Adrenal gland (tissue), 12 donors: ENCODE measurements around the gene VRK2. TPM values are rescaled to one million over a fixed set of nuclear protein-coding genes. Genes with fewer than 3 reads are reported as not detected.

Experiments
- DNase-seq, 7 donors: peaks; one replicate each; pipeline ENCODE4 v3.0.0-alpha.2; 2019 to 2020
- H3K27ac ChIP-seq, 5 donors: fragments of 200-600 bp; sonication (generic) in 4 of 5; 1 replicate in 3 of 5; 2 replicates in 2 of 5; pipeline versions ENCODE4 v1.5.1 to v1.8.0; 2016 to 2020; ENCODE audit warnings: mild to moderate bottlenecking in 1 of 5
- H3K27me3 ChIP-seq: fragments of 200-600 bp; 2 replicates; pipeline ENCODE4 v1.8.0; 2021
- H3K36me3 ChIP-seq, 2 donors: fragments of 200-600 bp; replicated peaks in 1 of 2; 1 replicate in 1 of 2; 2 replicates in 1 of 2; pipeline versions ENCODE4 v1.5.1 to v1.8.0; 2018 to 2022
- H3K4me1 ChIP-seq, 2 donors: fragments of 200-600 bp; replicated peaks in 1 of 2; 1 replicate in 1 of 2; 2 replicates in 1 of 2; pipeline versions ENCODE4 v1.5.1 to v1.8.0; 2018 to 2021
- H3K4me3 ChIP-seq, 4 donors: fragments of 200-600 bp; sonication (generic) in 3 of 4; one replicate each; pipeline ENCODE4 v1.5.1; 2016 to 2018
- H3K9me3 ChIP-seq, 3 donors: fragments of 200-600 bp; sonication (generic) in 1 of 3; replicated peaks in 1 of 3; 1 replicate in 2 of 3; 2 replicates in 1 of 3; pipeline versions ENCODE4 v1.5.1 to v1.8.0; 2016 to 2021
- POLR2A ChIP-seq, 2 donors: fragments of 450-650 bp; IDR thresholded peaks; one replicate each; pipeline ENCODE4 v1.6.1; 2017; ENCODE audit warnings: antibody characterized with exemption in 2 of 2, mild to moderate bottlenecking in 2 of 2, moderate library complexity in 1 of 2
- WGBS, 4 donors: extraction: QIAGEN DNeasy Blood & Tissue Kit in 2 of 4; methylation state at CpG; one replicate each; pipeline versions ENCODE4 v1.1.5 to v1.1.7; 2013 to 2017; 5-methylcytosine and 5-hydroxymethylcytosine counted together
- intact Hi-C, 2 donors: fragments of 100-400 bp; cut with DNase I; formaldehyde crosslinking; loops; one replicate each; pipeline versions ENCODE4 v1.14.1 to v1.15.0; 2022 to 2023
- polyA plus RNA-seq, 3 donors: library from polyadenylated mRNA; stranded (reverse); fragments of 200-250 nt in 2 of 3; fragments of 350-450 nt in 1 of 3; fragmentation: Illumina TruSeq in 1 of 3; extraction: RNeasy Lipid Tissue Mini Kit (QIAGEN cat#74804) in 1 of 3; gene quantifications; one replicate each; pipeline ENCODE4 v1.2.3, GENCODE V29; 2013 to 2014
- total RNA-seq, 9 donors: library from RNA; depleted of rRNA in 4 of 9; stranded (reverse); fragments of >200 nt in 4 of 9; fragments of 120-200 nt in 1 of 9; fragmentation: NEBNext Ultra II Directional in 1 of 9; extraction: Animal tissue kit (Norgen Biotek cat#: 25700) in 1 of 9; gene quantifications; one replicate each; pipeline versions ENCODE4 v1.1.0 to v1.2.4, GENCODE V29; 2013 to 2023
- TF ChIP-seq, protein P1 (sequence below), 6 experiments: fragments of 450-650 bp in 4 of 6; fragments of 200-600 bp in 2 of 6; sonication (generic) in 1 of 6; IDR thresholded peaks; 1 replicate in 5 of 6; 2 replicates in 1 of 6; pipeline versions ENCODE4 v1.5.1 to v1.8.0; 2016 to 2021; ENCODE audit warnings: antibody characterized with exemption in 6 of 6, mild to moderate bottlenecking in 2 of 6, moderate library complexity in 1 of 6
- donor health status: healthy with polysubstance abuse.
- donor health status: Bipolar disorder and iron deficiency.
- donor health status: DM: yes; HTN: yes; CAD: no.
- donor health status: DM: no; HTN: no; CAD: no.
- donor health status: DM: no; HTN: no; CAD: no.
- donor health status: DM: yes; HTN: yes; CAD: no.

The VRK2 gene
- total and polyA plus RNA-seq, 12 donors: 11.2 to 31.8 (median 19.6) TPM

DNA sequence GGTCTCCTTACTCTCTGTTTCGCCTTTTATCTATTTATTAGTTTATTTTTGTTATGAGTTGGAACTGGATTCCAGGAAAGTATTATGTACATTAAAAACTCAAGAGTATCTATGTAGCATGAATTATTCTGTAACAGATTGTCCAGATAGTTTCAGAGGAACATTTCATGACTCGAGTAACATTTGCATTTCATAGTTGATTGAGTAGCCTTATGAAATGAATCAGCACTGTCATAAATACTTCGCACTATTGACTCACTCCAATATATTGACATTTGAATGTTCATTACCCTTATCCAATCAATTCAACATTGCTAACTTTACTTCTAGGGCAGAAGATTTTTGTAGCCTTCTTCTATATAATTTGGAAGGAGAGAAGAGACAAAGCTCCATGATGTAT lies 11.3 kb upstream of the VRK2 start:
- no peaks in the 10 kb centered on the region for H3K36me3 ChIP-seq
- no peak for DNase-seq
- TF ChIP-seq POLR2A (IDR thresholded peaks at IDR 0.05): no peak
- TF ChIP-seq, protein P1, sequence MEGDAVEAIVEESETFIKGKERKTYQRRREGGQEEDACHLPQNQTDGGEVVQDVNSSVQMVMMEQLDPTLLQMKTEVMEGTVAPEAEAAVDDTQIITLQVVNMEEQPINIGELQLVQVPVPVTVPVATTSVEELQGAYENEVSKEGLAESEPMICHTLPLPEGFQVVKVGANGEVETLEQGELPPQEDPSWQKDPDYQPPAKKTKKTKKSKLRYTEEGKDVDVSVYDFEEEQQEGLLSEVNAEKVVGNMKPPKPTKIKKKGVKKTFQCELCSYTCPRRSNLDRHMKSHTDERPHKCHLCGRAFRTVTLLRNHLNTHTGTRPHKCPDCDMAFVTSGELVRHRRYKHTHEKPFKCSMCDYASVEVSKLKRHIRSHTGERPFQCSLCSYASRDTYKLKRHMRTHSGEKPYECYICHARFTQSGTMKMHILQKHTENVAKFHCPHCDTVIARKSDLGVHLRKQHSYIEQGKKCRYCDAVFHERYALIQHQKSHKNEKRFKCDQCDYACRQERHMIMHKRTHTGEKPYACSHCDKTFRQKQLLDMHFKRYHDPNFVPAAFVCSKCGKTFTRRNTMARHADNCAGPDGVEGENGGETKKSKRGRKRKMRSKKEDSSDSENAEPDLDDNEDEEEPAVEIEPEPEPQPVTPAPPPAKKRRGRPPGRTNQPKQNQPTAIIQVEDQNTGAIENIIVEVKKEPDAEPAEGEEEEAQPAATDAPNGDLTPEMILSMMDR (IDR thresholded peaks at IDR 0.05): no peak
- intact Hi-C loops: no loop called here
- H3K27me3 ChIP-seq: no peaks in the 10 kb centered on the region
- no peaks in the 10 kb centered on the region for H3K9me3 ChIP-seq
- no peak overlapping the region for H3K4me3 ChIP-seq
- H3K4me1 ChIP-seq: no peaks in the 10 kb centered on the region
- H3K27ac ChIP-seq: no peak overlapping the region
- WGBS, 4 donors: 90 to 94% (median 93%) methylated on average over 3 of the region's 3 CpGs

DNA sequence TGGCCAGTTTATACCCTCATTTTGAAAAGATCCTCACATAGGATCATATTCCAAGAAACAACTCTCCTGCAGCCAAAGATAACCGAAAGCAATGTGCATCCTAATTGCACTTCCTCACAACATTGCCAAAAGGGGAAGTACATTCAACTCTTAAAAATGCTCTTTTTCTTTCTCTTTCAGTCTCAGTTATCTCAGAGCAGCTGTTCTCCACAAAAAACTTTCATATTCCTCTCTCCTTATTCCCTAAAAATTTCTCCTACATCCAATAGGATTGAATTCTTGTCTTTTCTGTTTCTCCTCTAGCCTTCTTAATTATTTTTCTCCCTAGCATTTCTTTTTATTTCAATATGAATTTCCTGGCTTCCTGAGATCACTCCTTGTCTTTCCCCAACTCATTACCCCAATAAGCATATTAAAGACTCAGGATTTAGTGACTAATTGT lies 7.4 kb upstream of the VRK2 start:
- WGBS, 4 donors: 30 to 47% (median 40%) methylated on average over 1 of the region's 1 CpG
- intact Hi-C loops: no loop called here
- Histone ChIP-seq H3K4me3 (no peak overlapping the region), H3K27me3 (no peaks in the 10 kb centered on the region), H3K27ac (no peak overlapping the region), H3K36me3 (no peaks in the 10 kb centered on the region), H3K4me1 (peaks cover 0 to 7% of the 10 kb centered on the region in 2 donors), H3K9me3 (no peaks in the 10 kb centered on the region)
- TF ChIP-seq, protein P1 (IDR thresholded peaks at IDR 0.05): no peak
- no peak for TF ChIP-seq POLR2A (IDR thresholded peaks at IDR 0.05)
- no peak for DNase-seq

DNA sequence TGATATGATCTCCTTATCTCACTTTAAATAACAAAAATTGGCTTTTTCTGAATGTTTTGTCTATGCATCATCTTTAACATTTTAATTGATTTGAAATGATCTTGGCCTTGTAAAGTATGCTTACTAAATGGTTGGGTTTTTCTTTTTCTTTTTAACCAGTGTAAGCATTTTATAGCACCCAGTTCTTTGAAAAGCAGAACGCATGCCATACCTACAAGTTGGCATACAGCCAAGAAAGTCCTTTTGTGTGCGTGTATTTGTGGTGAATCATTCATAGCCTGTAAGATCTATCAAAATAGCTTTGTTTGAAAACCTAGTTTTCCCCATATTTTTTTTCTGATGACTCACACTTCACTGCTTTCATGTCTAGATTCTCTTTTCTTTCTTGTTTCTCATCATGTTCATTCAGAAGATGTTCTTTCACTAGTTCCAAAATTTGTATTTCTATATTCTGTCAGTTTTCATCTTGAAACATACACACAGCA lies 4.1 kb upstream of the VRK2 start:
- Histone ChIP-seq H3K27ac (peak overlapping the region in 2 of 5 donors; percentile 3 to 8), H3K9me3 (no peaks in the 10 kb centered on the region), H3K4me1 (peaks cover 9 to 22% of the 10 kb centered on the region in 2 donors), H3K4me3 (no peak overlapping the region), H3K27me3 (no peaks in the 10 kb centered on the region), H3K36me3 (no peaks in the 10 kb centered on the region)
- intact Hi-C loops: no loop called here
- no peak for TF ChIP-seq POLR2A (IDR thresholded peaks at IDR 0.05)
- TF ChIP-seq, protein P1 (IDR thresholded peaks at IDR 0.05): no peak
- WGBS, 4 donors: 16 to 30% (median 19%) methylated on average over 2 of the region's 2 CpGs
- peak in 6 of 7 donors; percentile 27 to 74 (median 52) for DNase-seq

DNA sequence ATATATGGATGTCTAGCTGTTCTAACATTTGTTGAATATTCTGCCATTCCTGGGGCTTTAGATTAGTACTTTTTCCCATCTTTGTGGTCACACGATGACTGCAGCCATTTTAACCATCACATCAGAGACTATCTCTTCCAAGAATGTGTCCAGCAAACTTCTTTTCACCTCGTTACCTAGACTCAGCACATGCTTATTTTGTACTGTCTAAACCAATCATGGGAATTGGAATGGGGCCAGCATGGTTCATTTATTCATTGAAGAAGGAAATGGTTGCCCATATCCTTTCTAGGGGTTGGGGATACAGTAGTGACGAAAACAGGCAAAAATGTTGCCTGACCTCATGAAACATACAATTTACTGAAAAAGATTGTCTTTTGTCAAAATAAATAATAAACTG lies 2.5 kb upstream of the VRK2 start:
- Histone ChIP-seq H3K4me3 (no peak overlapping the region), H3K36me3 (no peaks in the 10 kb centered on the region), H3K9me3 (no peaks in the 10 kb centered on the region), H3K4me1 (peaks cover 11 to 39% of the 10 kb centered on the region in 2 donors), H3K27ac (no peak overlapping the region), H3K27me3 (no peaks in the 10 kb centered on the region)
- TF ChIP-seq POLR2A (IDR thresholded peaks at IDR 0.05): no peak
- WGBS, 4 donors: 95 to 99% (median 96%) methylated on average over 3 of the region's 3 CpGs
- intact Hi-C loops: no loop called here
- DNase-seq: no peak
